ENCODE measurements around the gene EML6.

The EML6 gene

DNA sequence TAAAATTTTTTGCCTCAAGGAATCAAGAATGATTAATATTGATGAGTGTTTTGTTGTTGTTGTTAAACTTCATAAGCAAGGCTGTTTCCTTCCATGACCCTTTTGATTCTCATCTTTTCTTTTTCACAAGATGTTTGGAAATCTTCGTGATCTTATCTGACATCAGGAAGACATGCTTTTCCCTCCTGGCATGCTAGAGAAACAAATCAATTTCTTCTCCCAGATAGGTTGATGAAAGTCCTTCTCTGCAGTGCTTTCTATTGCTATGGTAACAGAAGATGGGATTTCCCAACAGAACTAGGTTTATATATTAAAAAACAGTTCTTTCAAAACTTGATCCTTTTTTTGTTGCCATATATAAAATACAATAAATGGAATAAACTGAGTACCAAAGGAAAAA, 85.2 kb downstream of the EML6 start:
- TF ChIP-seq, protein P1, sequence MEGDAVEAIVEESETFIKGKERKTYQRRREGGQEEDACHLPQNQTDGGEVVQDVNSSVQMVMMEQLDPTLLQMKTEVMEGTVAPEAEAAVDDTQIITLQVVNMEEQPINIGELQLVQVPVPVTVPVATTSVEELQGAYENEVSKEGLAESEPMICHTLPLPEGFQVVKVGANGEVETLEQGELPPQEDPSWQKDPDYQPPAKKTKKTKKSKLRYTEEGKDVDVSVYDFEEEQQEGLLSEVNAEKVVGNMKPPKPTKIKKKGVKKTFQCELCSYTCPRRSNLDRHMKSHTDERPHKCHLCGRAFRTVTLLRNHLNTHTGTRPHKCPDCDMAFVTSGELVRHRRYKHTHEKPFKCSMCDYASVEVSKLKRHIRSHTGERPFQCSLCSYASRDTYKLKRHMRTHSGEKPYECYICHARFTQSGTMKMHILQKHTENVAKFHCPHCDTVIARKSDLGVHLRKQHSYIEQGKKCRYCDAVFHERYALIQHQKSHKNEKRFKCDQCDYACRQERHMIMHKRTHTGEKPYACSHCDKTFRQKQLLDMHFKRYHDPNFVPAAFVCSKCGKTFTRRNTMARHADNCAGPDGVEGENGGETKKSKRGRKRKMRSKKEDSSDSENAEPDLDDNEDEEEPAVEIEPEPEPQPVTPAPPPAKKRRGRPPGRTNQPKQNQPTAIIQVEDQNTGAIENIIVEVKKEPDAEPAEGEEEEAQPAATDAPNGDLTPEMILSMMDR (conservative IDR thresholded peaks at IDR 0.05; ENCODE audit: low read depth): no peak
- ChIA-PET POLR2A (ENCODE audit: low non-redundant PET) (no interaction called here), CTCF (no interaction called here)
- H3K27ac ChIP-seq: no peak overlapping the region
- no peak for DNase-seq (ENCODE audit: low spot score)

DNA sequence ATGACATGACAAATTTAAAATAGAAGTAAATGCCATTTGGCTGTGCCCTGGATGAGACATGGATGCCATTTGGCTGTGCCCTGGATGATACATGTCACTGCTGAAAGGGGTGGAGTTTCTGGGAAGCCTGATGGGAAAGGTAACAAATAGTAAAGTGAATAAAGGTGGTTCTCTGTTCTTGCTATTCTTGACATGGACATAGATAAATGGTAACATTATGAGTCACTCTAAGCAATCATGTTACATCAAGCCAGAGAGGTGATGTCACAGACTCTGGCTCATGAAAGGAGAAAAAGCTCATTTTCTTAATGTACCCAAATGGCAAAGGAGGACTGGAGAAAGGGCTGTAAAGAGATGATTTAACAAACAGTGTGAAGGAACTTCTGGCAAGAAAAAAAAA, 86.4 kb downstream of the EML6 start:
- ChIA-PET CTCF (interaction anchor here (1.3 kb wide), 1 partner anchor 29 kb away, joined by 4 read pairs; no protein-coding TSS in a partner anchor), POLR2A (ENCODE audit: low non-redundant PET) (no interaction called here)
- TF ChIP-seq, protein P1 (conservative IDR thresholded peaks at IDR 0.05; ENCODE audit: low read depth): no peak
- H3K27ac ChIP-seq: no peak overlapping the region
- DNase-seq (ENCODE audit: low spot score): peak; percentile 61

GRCh38 chr2:54810246-54810645, 86.8 kb downstream of the EML6 start:
- CTCF ChIA-PET: interaction anchor here (1.3 kb wide), 1 partner anchor 28 kb away, joined by 4 read pairs; no protein-coding TSS in a partner anchor
- no peak for DNase-seq (ENCODE audit: low spot score)
- TF ChIP-seq, protein P1 (conservative IDR thresholded peaks at IDR 0.05; ENCODE audit: low read depth): no peak
- POLR2A ChIA-PET (ENCODE audit: low non-redundant PET): no interaction called here
- no peak overlapping the region for H3K27ac ChIP-seq

DNA sequence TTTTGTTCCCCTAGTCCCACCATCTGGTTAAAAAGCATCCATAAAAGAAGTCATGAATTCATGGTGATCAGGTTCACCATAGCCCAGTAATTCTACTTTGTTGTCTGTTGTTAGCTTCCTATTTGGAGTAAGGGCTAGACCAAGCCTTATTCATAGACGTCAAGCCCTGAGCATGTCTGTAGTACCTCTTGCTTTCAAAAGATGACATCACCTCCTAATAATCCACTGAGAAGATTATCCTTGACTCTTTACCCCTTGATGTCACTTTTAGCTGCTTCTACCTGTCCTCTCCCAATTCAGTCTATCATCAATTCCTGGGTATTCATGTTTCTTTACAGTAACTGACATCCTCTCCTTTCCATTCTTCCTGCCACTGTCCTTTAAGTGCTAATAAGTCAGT, 90.1 kb downstream of the EML6 start:
- ChIA-PET CTCF (interaction anchor here (0.6 to 0.7 kb wide), 2 partner anchors 333 to 521 kb away, joined by 3 to 4 read pairs; no protein-coding TSS in a partner anchor), POLR2A (ENCODE audit: low non-redundant PET) (no interaction called here)
- no peak for DNase-seq (ENCODE audit: low spot score)
- TF ChIP-seq, protein P1 (conservative IDR thresholded peaks at IDR 0.05; ENCODE audit: low read depth): no peak
- H3K27ac ChIP-seq: no peak overlapping the region

GRCh38 chr2:54814389-54815147, 91.1 kb downstream of the EML6 start:
- peak overlapping the region; percentile 79 for H3K27ac ChIP-seq
- CTCF ChIA-PET: interaction anchor here (0.6 to 0.7 kb wide), 3 partner anchors 199 to 1549 kb away, joined by 3 read pairs; no protein-coding TSS in a partner anchor
- TF ChIP-seq, protein P1 (conservative IDR thresholded peaks at IDR 0.05; ENCODE audit: low read depth): no peak
- POLR2A ChIA-PET (ENCODE audit: low non-redundant PET): no interaction called here
- DNase-seq (ENCODE audit: low spot score): peak; percentile 34

DNA sequence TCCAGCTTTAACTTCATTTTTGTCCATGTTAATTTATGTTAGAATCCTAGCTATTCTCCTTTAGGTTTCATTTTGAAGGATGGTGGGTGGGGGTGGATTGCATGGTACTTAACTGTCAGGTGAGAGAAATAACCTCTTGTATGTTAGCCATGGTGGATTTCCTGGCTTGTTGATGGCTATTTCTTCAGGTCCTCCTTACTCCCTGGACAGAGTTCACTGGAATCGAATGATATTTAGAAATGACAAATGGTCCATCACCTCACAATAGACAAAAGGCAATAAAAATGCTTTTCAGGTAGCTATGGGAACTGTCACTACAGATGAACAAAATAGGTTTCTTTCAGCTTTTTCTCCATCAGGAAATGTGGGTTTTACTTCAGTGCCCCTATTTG, 91.7 kb downstream of the EML6 start:
- ChIA-PET POLR2A (ENCODE audit: low non-redundant PET) (no interaction called here), CTCF (interaction anchor here (0.7 kb wide), 2 partner anchors 199 to 438 kb away, joined by 3 read pairs; no protein-coding TSS in a partner anchor)
- DNase-seq (ENCODE audit: low spot score): no peak
- TF ChIP-seq, protein P1 (conservative IDR thresholded peaks at IDR 0.05; ENCODE audit: low read depth): no peak
- H3K27ac ChIP-seq: no peak overlapping the region

Measured in RWPE1 (cell line).